ENCODE measurements around the gene KCNN1. TPM values are rescaled to one million over a fixed set of nuclear protein-coding genes. Genes with fewer than 3 reads are reported as not detected.
A peak's percentile ranks its signal among the peaks of the same experiment; 100 is the strongest.
"Not testable (repeated sequence)": the region's sequence is repeated elsewhere in the genome, so short reads cannot be mapped to it uniquely, and the experiment has no call there.

KCNN1 gene
- total RNA-seq, 1 experiment from 2014 or later = 0.07 TPM

DNA sequence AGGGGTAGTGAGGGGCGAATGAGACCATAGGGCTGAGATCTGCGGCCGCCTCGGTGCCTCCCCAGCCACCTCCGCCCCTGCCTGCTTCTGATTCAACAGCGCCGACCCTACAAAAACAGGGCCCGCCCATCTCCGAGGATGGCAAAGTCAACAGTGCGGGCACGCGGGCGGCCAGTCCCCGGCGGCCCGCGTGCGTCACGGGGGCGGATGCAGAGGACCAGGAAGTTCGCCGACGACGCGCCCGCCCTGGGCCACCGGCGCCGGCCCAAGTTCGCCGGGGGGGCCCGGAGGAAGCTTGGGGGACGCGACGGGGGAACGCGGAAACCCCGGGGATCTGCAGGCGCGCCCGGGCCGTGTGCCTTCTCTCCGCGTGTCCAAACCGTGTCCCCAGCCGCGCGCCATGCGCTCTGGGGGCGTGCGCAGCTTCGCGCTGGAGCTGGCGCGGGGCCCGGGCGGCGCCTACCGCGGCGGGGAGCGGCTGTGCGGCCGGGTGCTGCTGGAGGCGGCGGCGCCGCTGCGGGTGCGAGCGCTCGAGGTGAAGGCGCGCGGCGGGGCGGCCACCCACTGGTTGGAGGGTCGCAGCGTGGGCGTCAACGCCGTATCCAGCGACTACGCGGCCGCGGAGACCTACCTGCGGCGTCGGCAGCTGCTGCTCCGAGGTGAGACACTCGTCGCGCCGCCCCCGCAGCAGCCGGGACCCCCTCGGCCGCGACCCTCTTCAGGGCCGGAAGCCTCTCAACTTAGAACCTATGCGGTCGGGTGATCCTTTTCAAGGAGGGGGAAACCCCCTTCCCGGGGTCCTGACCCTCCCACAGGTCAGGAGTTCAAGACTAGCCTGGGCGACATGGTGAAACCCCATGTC lies 34.2 kb downstream of the KCNN1 start:
- peak; percentile 84 for DNase-seq (ENCODE audit: low read depth)

DNA sequence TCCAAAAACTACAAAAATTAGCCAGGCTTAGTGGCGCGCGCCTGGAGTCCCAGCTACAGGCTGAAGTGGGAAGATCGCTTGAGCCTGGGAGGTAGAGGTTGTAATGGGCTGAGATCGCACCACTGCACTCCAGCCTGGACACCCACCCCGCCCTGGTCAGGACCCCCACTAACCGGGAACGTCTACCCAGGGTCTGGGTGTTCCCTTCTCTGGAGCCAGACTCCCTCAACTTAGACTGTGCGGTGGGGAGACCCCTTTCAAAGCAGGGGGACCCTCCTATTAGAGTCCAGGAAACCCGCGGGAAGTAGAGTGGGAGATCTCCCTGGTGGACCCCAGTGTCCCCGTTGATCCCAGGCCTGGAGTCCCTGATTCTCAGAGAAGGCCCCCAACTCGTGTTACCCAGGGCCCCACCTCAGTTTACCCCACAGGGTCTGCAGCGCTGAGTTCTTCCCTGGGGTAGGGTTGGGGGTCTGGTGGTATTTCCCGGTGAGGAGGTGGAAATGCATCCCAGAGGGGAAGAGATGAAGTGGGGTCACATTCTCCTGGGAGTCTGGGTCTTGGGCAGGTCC lies 35.0 kb downstream of the KCNN1 start:
- peak; percentile 30 for DNase-seq (ENCODE audit: low read depth)

DNA sequence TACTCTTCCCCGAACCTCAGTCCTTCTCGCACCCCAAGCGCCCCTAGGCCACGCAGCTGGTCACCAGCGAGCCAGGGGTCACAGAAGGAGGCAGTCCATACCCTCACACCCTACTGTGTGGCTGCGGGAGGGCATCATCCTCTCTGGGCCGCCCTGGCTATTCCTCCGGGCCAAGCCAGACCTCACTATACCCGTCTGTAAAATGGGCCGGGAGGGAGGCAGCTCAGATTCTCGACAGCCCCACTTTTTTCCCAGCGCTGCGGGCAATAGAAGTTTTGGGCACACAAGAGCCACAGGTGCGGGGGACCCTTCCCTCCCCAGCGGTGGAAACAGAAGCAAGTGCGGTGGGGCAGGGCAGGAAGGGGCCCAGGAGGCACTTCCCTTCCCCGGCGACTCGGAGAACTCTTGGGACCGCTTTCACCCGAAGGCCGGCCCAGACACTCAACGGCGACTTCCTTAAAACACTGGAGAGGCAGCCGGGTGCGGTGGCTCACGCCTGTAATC lies 35.5 kb downstream of the KCNN1 start:
- DNase-seq (ENCODE audit: low read depth) = no peak

DNA sequence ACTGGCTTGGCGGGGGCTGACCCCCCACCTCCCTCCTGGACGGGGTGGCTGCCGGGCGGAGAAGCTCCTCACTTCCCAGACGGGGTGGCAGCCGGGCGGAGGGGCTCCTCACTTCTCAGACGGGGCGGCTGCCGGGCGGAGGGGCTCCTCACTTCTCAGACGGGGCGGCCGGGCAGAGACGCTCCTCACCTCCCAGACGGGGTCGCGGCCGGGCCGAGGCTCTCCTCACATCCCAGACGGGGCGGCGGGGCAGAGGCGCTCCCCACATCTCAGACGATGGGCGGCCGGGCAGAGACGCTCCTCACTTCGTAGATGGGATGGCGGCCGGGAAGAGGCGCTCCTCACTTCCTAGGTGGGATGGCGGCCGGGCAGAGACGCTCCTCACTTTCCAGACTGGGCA lies 38.8 kb downstream of the KCNN1 start:
- DNase-seq (ENCODE audit: low read depth) = not testable (repeated sequence)

DNA sequence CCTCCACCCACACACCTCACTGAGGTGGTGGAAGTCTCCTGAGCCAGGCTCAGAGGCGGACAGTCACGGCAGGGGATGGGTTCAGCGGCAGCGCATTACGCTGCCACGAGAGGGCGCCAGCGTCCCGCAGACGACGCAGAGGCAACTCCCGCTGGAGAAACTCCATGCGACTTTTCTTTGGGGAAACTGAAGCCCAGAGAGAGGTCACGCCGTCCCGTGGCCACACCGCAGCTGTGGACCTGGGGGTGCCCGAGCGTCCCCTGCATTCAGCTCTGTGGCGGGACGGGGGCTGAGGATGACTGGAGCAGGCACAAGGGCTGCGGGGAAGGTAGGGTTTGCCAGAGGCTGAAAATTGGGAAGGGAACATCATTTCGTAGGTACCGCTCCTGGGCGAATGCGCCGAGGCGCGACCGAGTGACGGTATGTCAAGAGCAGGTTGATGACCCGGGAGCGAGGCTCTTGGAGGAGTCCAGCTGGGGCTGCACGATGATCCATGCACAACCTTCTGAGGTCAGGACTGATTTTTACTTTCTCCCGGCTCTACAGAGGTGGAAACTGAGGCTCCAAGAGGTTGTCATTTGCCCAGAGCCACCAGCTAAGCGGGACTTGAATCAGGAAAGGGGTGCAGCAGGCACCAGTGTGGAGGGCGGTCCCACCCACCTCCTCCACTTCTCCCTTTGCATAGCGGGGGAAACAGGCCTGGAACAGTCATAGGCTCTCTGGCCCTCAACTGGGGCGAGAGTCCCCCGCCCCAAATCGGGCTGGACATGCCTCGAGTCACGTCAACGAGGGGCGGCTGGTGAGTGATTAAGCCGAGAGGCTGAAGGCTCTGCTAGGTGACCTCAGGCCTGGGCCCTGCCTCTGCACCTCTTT lies 40.4 kb downstream of the KCNN1 start:
- peak; percentile 78 for DNase-seq (ENCODE audit: low read depth)

DNA sequence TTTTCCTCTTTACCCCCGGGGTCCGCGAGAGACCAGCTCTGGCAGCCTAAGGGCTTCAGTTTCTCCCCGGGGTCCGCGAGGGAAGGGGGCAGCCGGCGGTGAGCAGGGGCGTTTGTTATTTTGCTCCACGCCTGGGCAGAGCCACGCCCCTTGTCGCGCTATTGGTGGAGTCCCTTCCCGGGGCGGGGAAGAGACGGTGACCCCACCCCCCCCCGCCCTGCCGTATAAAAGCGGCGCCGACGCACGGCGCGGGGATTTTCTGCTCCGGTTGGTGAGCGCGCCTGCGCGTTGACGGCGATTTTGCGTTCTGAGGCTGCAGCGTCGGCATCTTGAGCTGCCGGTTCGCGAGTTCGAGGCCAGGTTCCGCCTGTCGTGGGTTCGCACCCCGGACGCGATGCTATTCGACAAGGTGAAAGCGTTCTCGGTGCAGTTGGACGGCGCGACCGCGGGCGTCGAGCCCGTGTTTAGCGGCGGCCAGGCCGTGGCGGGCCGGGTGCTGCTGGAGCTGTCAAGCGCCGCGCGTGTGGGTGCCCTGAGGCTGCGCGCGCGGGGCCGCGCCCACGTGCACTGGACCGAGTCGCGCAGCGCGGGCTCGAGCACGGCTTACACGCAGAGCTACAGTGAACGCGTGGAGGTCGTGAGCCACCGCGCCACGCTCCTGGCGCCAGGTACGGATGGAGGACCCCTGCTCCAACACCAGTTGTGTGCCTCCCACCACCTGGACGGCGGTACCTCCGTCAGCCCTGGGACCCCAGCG lies 41.2 kb downstream of the KCNN1 start, which contains the start of gene ARRDC2:
ARRDC2 (plus strand) TSS at position 254 of the 757 bp plus-strand sequence; CDS start at position 395, 141 bp downstream.
- peak; percentile 82 for DNase-seq (ENCODE audit: low read depth)

DNA sequence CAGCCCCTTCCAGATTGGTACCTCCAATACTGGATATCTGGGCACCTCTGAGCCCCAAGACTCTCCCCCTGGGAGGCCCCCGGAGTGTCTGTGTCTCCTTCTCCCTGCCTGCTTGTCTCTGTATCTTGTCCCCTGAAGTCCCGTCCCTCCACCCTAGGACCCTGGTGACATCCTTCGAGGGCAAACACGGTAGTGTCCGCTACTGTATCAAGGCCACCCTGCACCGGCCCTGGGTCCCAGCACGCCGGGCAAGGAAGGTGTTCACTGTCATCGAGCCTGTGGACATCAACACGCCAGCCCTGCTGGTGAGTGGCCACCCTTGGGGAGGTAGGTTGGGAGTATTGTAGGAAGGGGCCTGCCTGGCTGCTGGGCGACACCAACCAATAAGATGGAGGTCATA lies 41.9 kb downstream of the KCNN1 start:
- DNase-seq (ENCODE audit: low read depth) = no peak

DNA sequence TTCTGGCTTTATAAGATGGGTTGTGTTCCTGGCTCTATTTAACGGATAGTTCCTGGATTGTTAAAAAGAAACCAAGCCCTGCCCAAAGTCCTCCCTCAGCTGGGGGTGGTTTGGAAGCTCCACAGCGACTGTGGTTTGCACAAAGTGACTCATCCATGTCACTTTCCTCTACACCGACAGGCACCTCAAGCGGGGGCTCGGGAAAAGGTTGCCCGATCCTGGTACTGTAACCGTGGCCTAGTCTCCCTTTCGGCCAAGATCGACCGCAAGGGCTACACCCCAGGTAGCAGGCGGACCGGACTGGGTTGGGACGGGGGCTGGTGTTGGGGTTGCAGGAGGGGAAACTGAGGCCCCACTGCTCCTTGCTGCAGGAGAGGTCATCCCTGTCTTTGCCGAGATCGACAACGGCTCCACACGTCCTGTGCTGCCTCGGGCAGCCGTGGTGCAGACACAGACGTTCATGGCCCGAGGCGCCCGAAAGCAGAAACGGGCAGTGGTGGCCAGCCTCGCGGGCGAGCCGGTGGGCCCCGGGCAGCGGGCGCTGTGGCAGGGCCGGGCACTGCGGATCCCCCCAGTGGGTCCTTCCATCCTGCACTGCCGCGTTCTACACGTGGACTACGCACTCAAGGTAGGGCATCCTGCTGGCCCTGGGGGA lies 42.6 kb downstream of the KCNN1 start:
- peak; percentile 90 for DNase-seq (ENCODE audit: low read depth)

DNA sequence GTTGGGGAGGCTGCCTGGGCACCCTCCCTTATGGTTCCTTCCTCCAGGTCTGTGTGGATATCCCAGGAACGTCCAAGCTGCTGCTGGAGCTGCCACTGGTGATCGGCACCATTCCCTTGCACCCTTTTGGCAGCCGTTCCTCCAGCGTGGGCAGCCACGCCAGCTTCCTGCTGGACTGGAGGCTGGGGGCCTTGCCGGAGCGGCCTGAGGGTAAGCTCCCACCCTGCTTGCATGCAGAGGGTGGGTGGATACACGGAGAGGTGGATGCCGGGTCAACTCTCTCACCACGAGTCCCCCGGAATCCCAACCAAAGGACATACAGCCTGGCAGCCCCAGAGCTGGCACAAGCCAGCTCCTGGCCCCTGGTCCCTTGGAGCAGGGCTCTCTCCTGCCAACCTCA lies 43.2 kb downstream of the KCNN1 start:
- DNase-seq (ENCODE audit: low read depth) = no peak

DNA sequence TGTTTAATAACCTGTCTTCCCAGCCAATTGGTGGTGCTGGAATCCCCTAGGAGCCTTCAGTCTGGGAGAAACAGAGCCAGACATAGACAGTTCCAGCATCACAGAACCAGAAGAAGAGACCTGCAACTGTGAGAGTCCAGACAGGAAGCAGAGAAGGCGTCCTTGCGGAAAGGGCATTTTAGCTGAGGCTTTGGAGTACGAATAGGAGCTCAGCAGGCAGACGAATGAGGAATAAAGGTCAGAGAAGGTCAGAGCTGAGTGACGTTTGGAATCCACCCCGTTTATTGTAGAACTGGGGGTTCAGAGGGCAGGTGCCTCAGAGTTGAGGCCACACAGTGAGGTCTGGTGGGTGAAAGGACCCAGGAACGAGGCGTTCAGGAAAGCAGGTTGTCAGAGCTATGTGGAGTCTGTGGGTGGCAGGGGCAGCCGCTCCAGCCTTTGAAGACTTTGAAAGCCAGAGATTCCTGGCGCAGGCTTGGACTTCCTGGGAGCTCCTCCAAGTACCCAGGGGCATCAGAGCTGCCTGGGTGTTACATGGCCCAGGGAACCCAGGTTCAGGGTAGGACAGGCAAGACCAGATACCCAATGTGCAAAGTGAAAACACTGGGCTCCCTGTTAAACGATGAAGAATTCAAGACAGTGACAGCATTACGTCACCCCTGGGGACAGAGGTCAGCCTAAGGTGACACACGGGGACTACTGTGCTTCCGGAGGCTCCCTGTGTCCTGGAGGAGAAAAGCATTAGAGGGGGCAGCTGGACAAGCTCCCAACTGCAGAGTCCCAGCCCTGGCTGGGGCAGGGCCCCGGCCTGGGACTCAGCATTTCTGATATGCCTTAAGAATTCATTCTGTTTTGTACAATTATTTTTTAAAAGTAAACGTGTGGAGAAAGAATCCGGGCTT lies 46.6 kb downstream of the KCNN1 start:
- no peak for DNase-seq (ENCODE audit: low read depth)

DNA sequence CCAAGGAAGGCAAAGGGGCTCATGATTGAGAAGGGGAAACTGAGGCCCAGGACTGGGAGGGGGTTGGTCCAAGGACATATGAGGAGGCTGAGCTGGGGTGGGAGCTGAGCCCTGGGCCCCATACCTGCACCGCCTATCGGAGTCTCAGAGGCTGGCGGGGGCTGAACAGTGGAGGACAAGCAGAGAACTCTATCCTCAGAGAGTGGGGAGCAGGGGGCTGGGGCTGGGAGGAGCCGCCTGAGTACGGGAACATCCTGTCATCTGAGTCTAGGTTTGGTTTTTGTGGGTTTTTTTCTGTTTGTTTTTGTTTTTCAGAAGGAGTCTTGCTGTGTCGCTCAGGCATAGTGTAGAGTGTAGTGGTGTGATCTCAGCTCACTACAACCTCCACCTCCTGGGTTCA lies 47.3 kb downstream of the KCNN1 start:
- no peak for DNase-seq (ENCODE audit: low read depth)

DNA sequence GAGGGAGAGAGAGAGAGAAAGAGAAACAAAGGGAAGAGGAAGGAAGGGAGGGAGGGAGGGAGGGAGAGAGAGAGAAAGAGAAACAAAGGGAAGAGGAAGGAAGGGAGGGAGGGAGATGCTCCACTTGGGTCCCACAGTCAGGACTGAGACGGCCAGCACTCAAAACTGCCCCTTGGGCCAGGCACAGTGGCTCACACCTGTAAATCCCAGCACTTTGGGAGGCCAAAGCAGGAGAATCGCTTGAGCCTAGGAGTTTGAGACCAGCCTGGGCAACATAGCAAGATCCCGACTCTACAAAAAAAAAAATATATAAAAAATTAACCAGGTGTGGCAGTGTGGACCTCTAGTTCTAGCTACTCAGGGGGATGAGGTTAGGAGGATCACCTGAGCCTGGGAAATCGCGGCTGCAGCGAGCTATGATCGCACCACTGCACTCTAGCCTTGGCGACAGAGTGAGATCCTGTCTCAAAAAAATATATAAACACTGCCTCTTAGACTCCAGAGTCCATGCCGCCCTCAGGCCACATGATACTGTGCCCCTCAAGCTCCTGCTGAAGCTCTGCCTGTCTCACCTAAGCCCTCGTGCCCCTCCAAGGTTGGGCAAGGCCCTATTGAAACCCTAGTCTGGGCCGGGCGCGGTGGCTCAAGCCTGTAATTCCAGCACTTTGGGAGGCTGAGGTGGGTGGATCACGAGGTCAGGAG lies 49.5 kb downstream of the KCNN1 start:
- no peak for DNase-seq (ENCODE audit: low read depth)

DNA sequence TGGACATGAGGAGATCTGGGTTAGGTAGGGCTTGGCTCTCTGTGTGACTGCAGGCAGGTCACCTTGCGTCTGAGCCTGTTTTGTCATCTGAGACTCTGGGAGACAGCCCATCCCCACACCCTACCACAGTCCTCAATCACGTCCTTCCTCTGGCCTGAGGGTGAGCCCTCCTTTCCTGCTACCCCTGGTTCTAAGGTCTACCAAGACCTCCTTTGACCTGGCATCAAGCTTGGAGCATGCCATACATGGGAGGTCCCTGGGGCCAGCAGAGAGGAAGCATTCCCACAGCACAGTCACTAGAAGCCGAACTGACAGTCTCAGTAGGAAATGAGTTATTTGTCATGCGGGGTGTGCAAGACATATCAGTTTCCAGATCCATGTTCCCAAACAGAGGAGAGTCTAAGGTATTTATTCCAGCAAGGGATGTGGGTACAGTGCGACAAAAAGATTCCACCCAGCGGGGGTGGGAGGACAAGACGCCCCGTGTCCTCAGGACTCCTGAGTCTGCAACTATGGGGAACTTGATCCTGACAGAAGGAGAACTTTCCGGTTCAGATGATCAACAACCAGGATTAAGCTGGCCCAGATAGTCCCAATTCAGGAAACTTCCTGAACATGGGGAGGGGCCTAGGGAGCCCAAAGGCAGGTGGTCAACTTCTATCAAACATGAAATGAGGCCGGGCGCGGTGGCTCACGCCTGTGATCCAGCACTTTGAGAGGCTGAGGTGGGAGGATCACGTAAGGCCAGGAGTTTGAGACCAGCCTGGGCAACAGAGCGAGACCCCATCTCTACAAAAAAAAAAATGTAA lies 50.6 kb downstream of the KCNN1 start:
- peak; percentile 26 for DNase-seq (ENCODE audit: low read depth)

DNA sequence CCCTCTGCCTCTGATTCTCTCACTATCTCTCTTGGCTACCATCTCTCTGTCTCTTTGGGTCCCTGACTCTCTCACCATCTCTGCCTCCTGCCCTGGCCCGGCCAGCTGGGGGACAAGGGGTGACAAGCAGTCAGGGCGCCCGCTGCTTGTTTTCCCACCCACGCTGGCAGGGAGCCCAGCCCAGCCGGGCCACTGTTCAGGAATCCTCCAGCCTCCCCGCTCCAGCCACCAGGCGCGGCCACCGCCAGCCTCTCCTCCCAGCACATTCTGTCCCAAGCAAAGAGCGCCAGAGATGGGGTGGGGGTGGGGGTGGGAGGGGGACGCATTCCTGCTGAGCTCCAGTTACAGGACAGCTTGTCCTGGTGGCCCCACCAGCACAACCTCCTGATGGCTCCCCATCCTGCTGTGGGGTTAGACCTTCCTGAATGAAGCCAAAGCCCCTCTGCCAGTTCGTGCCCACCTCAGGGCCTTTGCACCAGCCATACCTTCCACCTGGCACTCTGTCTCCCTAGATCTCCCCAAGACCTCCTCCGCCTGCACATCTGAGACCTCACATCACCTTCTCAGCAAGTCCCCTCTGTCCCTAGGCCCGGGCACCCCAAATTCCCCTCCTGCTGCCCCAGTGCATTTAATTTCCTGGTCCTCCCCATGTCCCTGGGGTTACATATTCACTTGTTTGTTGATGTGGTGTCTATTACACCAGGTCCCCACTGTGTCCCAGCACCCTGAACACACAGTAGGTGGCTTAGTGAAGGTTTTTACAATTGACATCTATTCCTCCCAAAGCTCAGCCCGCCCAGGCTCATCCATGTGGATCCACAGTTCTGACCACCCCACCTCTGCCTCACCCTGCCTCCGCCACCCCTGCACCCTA lies 53.5 kb downstream of the KCNN1 start:
- DNase-seq (ENCODE audit: low read depth) = peak; percentile 59

DNA sequence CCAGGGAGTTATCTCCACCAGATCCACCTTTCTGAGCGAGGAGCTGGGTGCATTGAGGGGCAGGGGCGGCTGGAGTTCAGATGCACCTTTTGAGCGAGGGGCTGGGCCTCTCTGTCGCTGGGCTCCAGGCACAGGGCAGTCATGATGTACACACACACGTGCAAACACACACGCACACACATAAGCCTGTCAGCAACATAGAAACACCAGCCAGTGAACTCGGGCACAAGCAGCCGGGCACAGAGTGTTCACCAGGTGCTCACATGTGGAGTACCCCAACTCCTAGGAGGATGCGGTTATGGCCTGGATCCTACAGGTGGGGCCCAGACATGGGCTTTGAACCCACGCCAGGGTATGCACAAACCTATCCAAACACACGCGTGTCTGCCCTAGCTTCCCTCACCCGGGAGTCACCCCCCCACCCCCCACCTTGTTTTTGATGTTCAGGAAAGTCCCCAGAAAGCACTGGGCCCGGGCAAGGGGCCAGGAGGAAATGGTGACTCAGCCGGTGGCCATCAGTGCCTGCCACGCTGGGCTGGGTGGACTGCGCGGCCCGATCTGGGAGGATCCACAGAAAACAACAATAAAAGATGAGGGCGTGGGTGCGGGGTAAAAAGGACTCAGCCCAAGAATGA lies 54.3 kb downstream of the KCNN1 start:
- DNase-seq (ENCODE audit: low read depth) = peak; percentile 92

DNA sequence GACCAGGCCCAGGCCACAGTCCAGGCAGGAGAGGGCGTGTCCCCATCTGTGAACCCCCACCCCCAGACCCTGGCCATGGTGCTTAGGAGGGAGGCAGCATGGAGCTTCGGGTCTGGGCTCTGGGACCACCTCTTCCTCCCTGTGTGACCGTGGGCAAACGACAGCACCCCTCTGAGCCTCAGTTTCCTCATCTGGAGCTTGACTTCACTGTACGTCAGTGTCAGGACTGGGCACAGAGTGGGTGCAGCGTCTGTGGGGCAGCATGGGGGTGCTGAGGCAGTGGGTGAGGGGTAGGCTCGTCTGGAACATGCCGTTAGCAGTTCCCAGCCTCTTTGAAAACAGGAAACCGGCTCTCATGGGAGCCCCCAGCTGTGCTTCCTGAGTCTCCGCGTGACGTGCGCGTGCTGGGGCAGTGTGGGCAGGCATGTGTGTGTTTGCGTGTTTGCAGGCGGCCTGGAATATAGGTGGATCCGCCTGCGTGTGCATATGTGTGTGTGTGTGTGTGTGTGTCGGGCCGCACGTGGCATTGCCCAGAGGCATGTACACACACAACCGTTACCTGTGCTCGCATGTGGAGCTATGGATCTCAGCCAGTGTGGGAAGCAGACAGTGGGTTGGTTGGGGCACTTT lies 56.8 kb downstream of the KCNN1 start:
- DNase-seq (ENCODE audit: low read depth) = no peak
